Stimulated activated CD4-positive, alpha-beta T cell treated with anti-CD3 and anti-CD28 coated beads, Interleukin-4, amount 100 ng/mL, for 1 hour (primary cell): ENCODE data around the gene FBLN5.

Experiments
- DNase-seq: peaks from one replicate; pipeline ENCODE4 v3.0.0-alpha.2; 2020

The FBLN5 gene

GRCh38 chr14:91945751-91946621, 1.5 kb downstream of the FBLN5 start:
- DNase-seq: no peak

- no peak for DNase-seq
Measured at GRCh38 chr14:91942946-91943345, 4.5 kb downstream of the FBLN5 start.

- no peak for DNase-seq
Measured at GRCh38 chr14:91942128-91942527, 5.4 kb downstream of the FBLN5 start.

GRCh38 chr14:91940209-91940608, 7.3 kb downstream of the FBLN5 start:
- no peak for DNase-seq

- no peak for DNase-seq
Measured at GRCh38 chr14:91935586-91935985, 11.9 kb downstream of the FBLN5 start.

GRCh38 chr14:91934554-91935285, 12.8 kb downstream of the FBLN5 start:
- DNase-seq: no peak

- DNase-seq: no peak
Measured at GRCh38 chr14:91931478-91932088, 15.9 kb downstream of the FBLN5 start.

GRCh38 chr14:91929700-91930099, 17.8 kb downstream of the FBLN5 start:
- DNase-seq: no peak

- no peak for DNase-seq
Measured at GRCh38 chr14:91927800-91928199, 19.7 kb downstream of the FBLN5 start.

GRCh38 chr14:91927191-91927590, 20.3 kb downstream of the FBLN5 start:
- DNase-seq: no peak

GRCh38 chr14:91926131-91926890, 21.2 kb downstream of the FBLN5 start:
- no peak for DNase-seq

- no peak for DNase-seq
Measured at GRCh38 chr14:91925727-91926121, 21.8 kb downstream of the FBLN5 start.

GRCh38 chr14:91925001-91925726, 22.3 kb downstream of the FBLN5 start:
- DNase-seq: no peak

- DNase-seq: no peak
Measured at GRCh38 chr14:91920526-91920925, 27.0 kb downstream of the FBLN5 start.

- no peak for DNase-seq
Measured at GRCh38 chr14:91919814-91920213, 27.7 kb downstream of the FBLN5 start.

- no peak for DNase-seq
Measured at GRCh38 chr14:91918186-91918883, 29.2 kb downstream of the FBLN5 start.

GRCh38 chr14:91912035-91912434, 35.5 kb downstream of the FBLN5 start:
- DNase-seq: no peak

- peak; percentile 16 for DNase-seq
Measured at GRCh38 chr14:91911474-91912032, 35.9 kb downstream of the FBLN5 start.

GRCh38 chr14:91910196-91910595, 37.3 kb downstream of the FBLN5 start:
- DNase-seq: no peak

GRCh38 chr14:91906374-91906773, 41.1 kb downstream of the FBLN5 start:
- no peak for DNase-seq

- DNase-seq: no peak
Measured at GRCh38 chr14:91904956-91905645, 42.4 kb downstream of the FBLN5 start.
